GM12878 (cell line): ENCODE measurements around the gene C1orf74. TPM values are rescaled to one million over a fixed set of nuclear protein-coding genes. Genes with fewer than 3 reads are reported as not detected.

Experiments used
- ATF7 ChIP-seq: fragments of 450-650 bp; IDR thresholded peaks from 2 replicates; pipeline ENCODE4 v1.6.1; 2016; ENCODE audit warnings: low read depth, mild to moderate bottlenecking
- BHLHE40 ChIP-seq, 2 experiments: fragments of 450-650 bp in 1 of 2; IDR thresholded peaks; 2 replicates each; pipeline ENCODE4 v1.6.1; 2011 to 2017; ENCODE audit warnings: low read depth in 2 of 2, borderline replicate concordance in 1 of 2, improper control_type of control experiment in 1 of 2, low read length in 1 of 2, mild to moderate bottlenecking in 1 of 2
- CBX3 ChIP-seq: fragments of 200-600 bp; sonication (generic); IDR thresholded peaks from 2 replicates; pipeline ENCODE4 v1.6.1; 2016; ENCODE audit warnings: low read depth, borderline replicate concordance
- CHD1 ChIP-seq: IDR thresholded peaks from 2 replicates; pipeline ENCODE4 v1.6.1; 2012; ENCODE audit warnings: low read depth, low read length, improper control_type of control experiment
- CHD2 ChIP-seq: IDR thresholded peaks from 2 replicates; pipeline ENCODE4 v1.6.1; 2011; ENCODE audit warnings: low read depth, low read length, improper control_type of control experiment, borderline replicate concordance
- JUNB ChIP-seq: IDR thresholded peaks from 2 replicates; pipeline ENCODE4 v1.6.1; 2016; ENCODE audit warnings: antibody characterized with exemption, mild to moderate bottlenecking
- KAT2A ChIP-seq: conservative IDR thresholded peaks from 2 replicates; pipeline ENCODE4 v1.6.1; 2011; ENCODE audit warnings: low read depth, low read length; ENCODE audit not compliant: control insufficient read depth
- KLF5 ChIP-seq: fragments of 450-650 bp; IDR thresholded peaks from 2 replicates; pipeline ENCODE4 v1.6.1; 2014; ENCODE audit warnings: mild to moderate bottlenecking; ENCODE audit not compliant: partially characterized antibody
- MXI1 ChIP-seq: fragments of 150-350 bp; IDR thresholded peaks from 2 replicates; pipeline ENCODE4 v1.6.1; 2011; ENCODE audit warnings: low read depth, mild to moderate bottlenecking, inconsistent platforms, low read length, improper control_type of control experiment
- NFIC ChIP-seq: IDR thresholded peaks from 2 replicates; pipeline ENCODE4 v1.6.1; 2012; ENCODE audit warnings: low read depth, mild to moderate bottlenecking, inconsistent platforms, low read length, moderate library complexity
- PML ChIP-seq: IDR thresholded peaks from 2 replicates; pipeline ENCODE4 v1.6.1; 2012; ENCODE audit warnings: low read length, inconsistent platforms
- RAD21 ChIP-seq: IDR thresholded peaks from 2 replicates; pipeline ENCODE4 v1.6.1; 2011; ENCODE audit warnings: mild to moderate bottlenecking, low read depth, low read length, moderate library complexity; ENCODE audit not compliant: insufficient read depth
- SRF ChIP-seq, 2 experiments: IDR thresholded peaks; 2 replicates each; pipeline ENCODE4 v1.6.1; 2011; ENCODE audit warnings: low read depth in 2 of 2, low read length in 2 of 2, mild to moderate bottlenecking in 1 of 2, moderate library complexity in 1 of 2
- TCF12 ChIP-seq: IDR thresholded peaks from 2 replicates; pipeline ENCODE4 v1.6.1; 2011; ENCODE audit warnings: low read depth, mild to moderate bottlenecking, low read length
- TCF3 ChIP-seq: IDR thresholded peaks from 2 replicates; pipeline ENCODE4 v1.6.1; 2012; ENCODE audit warnings: low read depth, mild to moderate bottlenecking, low read length, borderline replicate concordance; ENCODE audit not compliant: insufficient read depth
- TCF7 ChIP-seq: IDR thresholded peaks from 2 replicates; pipeline ENCODE4 v1.6.1; 2014; ENCODE audit warnings: antibody characterized with exemption, borderline replicate concordance
- USF2 ChIP-seq: IDR thresholded peaks from 2 replicates; pipeline ENCODE4 v1.6.1; 2011; ENCODE audit warnings: low read depth, low read length, improper control_type of control experiment, borderline replicate concordance
- WRNIP1 ChIP-seq: IDR thresholded peaks from 2 replicates; pipeline ENCODE4 v1.6.1; 2011; ENCODE audit warnings: low read depth, low read length, improper control_type of control experiment, borderline replicate concordance
- polyA plus RNA-seq, 11 experiments: library from polyadenylated mRNA; depleted of rRNA in 4 of 11; unstranded in 6 of 11; stranded (reverse) in 5 of 11; fragments of >200 nt; fragmentation: Nextera tagmentation in 4 of 11; fragmentation: Illumina TruSeq in 1 of 11; extraction: Ambion mirVana in 4 of 11; extraction: Trizol in 1 of 11; gene quantifications; 1 replicate in 1 of 11; 2 replicates in 10 of 11; pipeline versions ENCODE4 v1.2.1 to v1.2.3, GENCODE V29; 2011 to 2016; ENCODE audit warnings: inconsistent platforms in 2 of 11, missing spikeins in 2 of 11, low read depth in 1 of 11
- total RNA-seq, 4 experiments: library from RNA; depleted of rRNA in 3 of 4; stranded (reverse); fragments of >200 nt in 3 of 4; fragmentation: Illumina TruSeq in 1 of 4; extraction: Trizol in 1 of 4; gene quantifications; 2 replicates each; pipeline versions ENCODE4 v1.2.1 to v1.2.3, GENCODE V29; 2013 to 2021
- TF ChIP-seq, protein P1 (sequence below): IDR thresholded peaks from 2 replicates; pipeline ENCODE4 v1.6.1; 2011; ENCODE audit warnings: borderline replicate concordance, low read depth, mild to moderate bottlenecking, moderate library complexity, mixed read lengths, low read length; ENCODE audit not compliant: insufficient read depth; ENCODE audit errors: extremely low read length
- TF ChIP-seq, protein P2 (sequence below): fragments of 450-650 bp; IDR thresholded peaks from 2 replicates; pipeline ENCODE4 v1.6.1; 2017; ENCODE audit warnings: low read depth, mild to moderate bottlenecking, moderate library complexity
- TF ChIP-seq, protein P3 (sequence below), 3 experiments: IDR thresholded peaks in 2 of 3; conservative IDR thresholded peaks in 1 of 3; 2 replicates each; pipeline ENCODE4 v1.5.1; 2011; ENCODE audit warnings: low read depth in 3 of 3, low read length in 3 of 3, mild to moderate bottlenecking in 3 of 3, control low read depth in 2 of 3, moderate library complexity in 2 of 3, inconsistent platforms in 1 of 3, mixed read lengths in 1 of 3; ENCODE audit not compliant: control insufficient read depth in 2 of 3, insufficient read depth in 1 of 3; ENCODE audit errors: extremely low read depth in 1 of 3
- TF ChIP-seq, protein P4 (sequence below): IDR thresholded peaks from 2 replicates; pipeline ENCODE4 v1.6.1; 2011; ENCODE audit warnings: low read depth, mild to moderate bottlenecking, low read length, moderate library complexity, borderline replicate concordance; ENCODE audit errors: extremely low read depth

C1orf74 gene
- total and polyA plus RNA-seq, 10 of the 15 experiments (the other 5 are each of a cell fraction or from before 2014, with no cell fraction given) = 3.1 to 5.5 (median 3.6) TPM

DNA sequence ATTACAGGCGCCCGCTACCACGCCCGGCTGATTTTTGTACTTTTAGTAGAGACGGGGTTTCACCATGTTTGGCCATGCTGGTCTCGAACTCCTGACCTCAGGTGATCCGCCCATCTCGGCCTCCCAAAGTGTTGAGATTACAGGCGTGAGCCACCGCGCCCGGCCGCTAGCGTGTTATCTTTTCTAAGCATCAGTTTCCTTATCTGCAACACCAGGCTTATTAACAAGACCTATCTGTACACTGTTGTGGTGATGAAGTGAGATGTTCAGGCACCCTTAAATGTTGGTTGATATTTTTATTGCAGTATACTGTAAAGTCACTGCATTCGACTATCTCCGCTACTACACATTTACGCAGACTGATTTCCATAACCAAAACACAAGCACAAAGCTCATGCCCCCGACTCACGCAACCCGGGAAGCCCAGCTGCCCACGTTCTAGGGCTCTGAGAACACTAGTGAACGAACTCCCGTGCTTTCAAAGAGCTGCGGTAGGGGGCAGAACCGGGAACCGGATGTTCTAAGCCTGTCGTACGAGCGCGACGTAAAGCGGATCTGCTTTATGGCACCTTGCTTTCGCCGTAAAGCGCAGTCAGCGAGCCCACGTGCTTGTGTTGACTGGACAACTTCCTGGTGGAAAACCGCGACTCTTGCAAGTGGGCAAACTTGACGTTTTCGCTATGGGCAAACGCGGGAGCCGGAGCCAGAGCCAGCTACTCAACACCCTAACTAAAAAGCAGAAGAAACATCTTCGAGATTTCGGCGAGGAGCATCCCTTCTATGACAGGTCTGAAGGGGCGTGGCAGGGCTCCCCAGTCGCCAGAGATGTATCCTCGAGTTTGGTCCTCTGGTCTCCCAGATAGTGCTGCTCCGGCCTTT is 43.3 kb upstream of the C1orf74 start, which contains the start of gene UTP25 (continued):
- no peak for TF ChIP-seq KAT2A
- TF ChIP-seq, protein P1, sequence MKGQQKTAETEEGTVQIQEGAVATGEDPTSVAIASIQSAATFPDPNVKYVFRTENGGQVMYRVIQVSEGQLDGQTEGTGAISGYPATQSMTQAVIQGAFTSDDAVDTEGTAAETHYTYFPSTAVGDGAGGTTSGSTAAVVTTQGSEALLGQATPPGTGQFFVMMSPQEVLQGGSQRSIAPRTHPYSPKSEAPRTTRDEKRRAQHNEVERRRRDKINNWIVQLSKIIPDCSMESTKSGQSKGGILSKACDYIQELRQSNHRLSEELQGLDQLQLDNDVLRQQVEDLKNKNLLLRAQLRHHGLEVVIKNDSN = peak; percentile 80
- peak; percentile 32; the same call in 1 of the 2 replicates for TF ChIP-seq NFIC
- no peak for TF ChIP-seq CHD2
- TF ChIP-seq PML = peak; percentile 60; the same call in 1 of the 2 replicates
- no peak for TF ChIP-seq CHD1
- TF ChIP-seq ATF7 = peak; percentile 59
- TF ChIP-seq MXI1 = peak; percentile 100
- peak; percentile 72 for TF ChIP-seq USF2
- TF ChIP-seq TCF7 = peak; percentile 40; the same call in 1 of the 2 replicates
- TF ChIP-seq, protein P2, sequence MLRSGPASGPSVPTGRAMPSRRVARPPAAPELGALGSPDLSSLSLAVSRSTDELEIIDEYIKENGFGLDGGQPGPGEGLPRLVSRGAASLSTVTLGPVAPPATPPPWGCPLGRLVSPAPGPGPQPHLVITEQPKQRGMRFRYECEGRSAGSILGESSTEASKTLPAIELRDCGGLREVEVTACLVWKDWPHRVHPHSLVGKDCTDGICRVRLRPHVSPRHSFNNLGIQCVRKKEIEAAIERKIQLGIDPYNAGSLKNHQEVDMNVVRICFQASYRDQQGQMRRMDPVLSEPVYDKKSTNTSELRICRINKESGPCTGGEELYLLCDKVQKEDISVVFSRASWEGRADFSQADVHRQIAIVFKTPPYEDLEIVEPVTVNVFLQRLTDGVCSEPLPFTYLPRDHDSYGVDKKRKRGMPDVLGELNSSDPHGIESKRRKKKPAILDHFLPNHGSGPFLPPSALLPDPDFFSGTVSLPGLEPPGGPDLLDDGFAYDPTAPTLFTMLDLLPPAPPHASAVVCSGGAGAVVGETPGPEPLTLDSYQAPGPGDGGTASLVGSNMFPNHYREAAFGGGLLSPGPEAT = peak; percentile 69
- no peak for TF ChIP-seq KLF5
- TF ChIP-seq, protein P3, sequence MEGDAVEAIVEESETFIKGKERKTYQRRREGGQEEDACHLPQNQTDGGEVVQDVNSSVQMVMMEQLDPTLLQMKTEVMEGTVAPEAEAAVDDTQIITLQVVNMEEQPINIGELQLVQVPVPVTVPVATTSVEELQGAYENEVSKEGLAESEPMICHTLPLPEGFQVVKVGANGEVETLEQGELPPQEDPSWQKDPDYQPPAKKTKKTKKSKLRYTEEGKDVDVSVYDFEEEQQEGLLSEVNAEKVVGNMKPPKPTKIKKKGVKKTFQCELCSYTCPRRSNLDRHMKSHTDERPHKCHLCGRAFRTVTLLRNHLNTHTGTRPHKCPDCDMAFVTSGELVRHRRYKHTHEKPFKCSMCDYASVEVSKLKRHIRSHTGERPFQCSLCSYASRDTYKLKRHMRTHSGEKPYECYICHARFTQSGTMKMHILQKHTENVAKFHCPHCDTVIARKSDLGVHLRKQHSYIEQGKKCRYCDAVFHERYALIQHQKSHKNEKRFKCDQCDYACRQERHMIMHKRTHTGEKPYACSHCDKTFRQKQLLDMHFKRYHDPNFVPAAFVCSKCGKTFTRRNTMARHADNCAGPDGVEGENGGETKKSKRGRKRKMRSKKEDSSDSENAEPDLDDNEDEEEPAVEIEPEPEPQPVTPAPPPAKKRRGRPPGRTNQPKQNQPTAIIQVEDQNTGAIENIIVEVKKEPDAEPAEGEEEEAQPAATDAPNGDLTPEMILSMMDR (IDR thresholded peaks at IDR 0.05 in 2 of 3, conservative IDR thresholded peaks at IDR 0.05 in 1 of 3; ENCODE audit: control insufficient read depth in 2 of 3, extremely low read depth in 1 of 3, insufficient read depth in 1 of 3, low read depth in 3 of 3, low read length in 3 of 3) = peak; percentile 75 to 81 (median 80)
- TF ChIP-seq RAD21 = no peak
- no peak for TF ChIP-seq SRF (IDR thresholded peaks at IDR 0.05; ENCODE audit: low read depth in 2 of 2, low read length in 2 of 2)
- TF ChIP-seq, protein P4, sequence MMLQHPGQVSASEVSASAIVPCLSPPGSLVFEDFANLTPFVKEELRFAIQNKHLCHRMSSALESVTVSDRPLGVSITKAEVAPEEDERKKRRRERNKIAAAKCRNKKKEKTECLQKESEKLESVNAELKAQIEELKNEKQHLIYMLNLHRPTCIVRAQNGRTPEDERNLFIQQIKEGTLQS = peak; percentile 99
- TF ChIP-seq JUNB = no peak
- TF ChIP-seq TCF12 = no peak
- 0 out of 2 replicates have a peak, but pooled peaks have one; percentile 21 for TF ChIP-seq TCF3
- TF ChIP-seq BHLHE40 (IDR thresholded peaks at IDR 0.05; ENCODE audit: borderline replicate concordance in 1 of 2, low read depth in 2 of 2, low read length in 1 of 2) = peak; percentile 82 to 86
- 0 out of 2 replicates have a peak, but pooled peaks have one; percentile 25 for TF ChIP-seq WRNIP1
- TF ChIP-seq CBX3 = no peak
